OCI-M1 (cell line): Measurements from ENCODE around the gene SMIM24.
A peak's percentile ranks its signal among the peaks of the same experiment; 100 is the strongest.

ENCODE experiments used
- DNase-seq: peaks from one replicate; lab custom pipeline; 2025; lab: John Stamatoyannopoulos, UW

SMIM24 gene

GRCh38 chr19:3474010-3474409 is 6.3 kb downstream of the SMIM24 start:
- DNase-seq = no peak

- DNase-seq = peak; percentile 14
These were observed 8.2 kb downstream of the SMIM24 start for GRCh38 chr19:3471954-3472655.

GRCh38 chr19:3470500-3471128 is 9.7 kb downstream of the SMIM24 start:
- DNase-seq = no peak

GRCh38 chr19:3469638-3470499 is 10.5 kb downstream of the SMIM24 start:
- DNase-seq = no peak

GRCh38 chr19:3468211-3468610 is 12.1 kb downstream of the SMIM24 start:
- no peak for DNase-seq

GRCh38 chr19:3467437-3468198 is 12.7 kb downstream of the SMIM24 start:
- DNase-seq = peak; percentile 10

GRCh38 chr19:3466635-3467034 is 13.7 kb downstream of the SMIM24 start:
- DNase-seq = no peak

GRCh38 chr19:3465552-3465951 is 14.8 kb downstream of the SMIM24 start:
- DNase-seq = no peak

- DNase-seq = no peak
These were observed 15.6 kb downstream of the SMIM24 start for GRCh38 chr19:3464587-3465235.

GRCh38 chr19:3463714-3464586 is 16.4 kb downstream of the SMIM24 start:
- no peak for DNase-seq

GRCh38 chr19:3462991-3463713 is 17.2 kb downstream of the SMIM24 start:
- DNase-seq = no peak

GRCh38 chr19:3459965-3460582 is 20.3 kb downstream of the SMIM24 start:
- DNase-seq = no peak

- peak; percentile 2 for DNase-seq
These were observed 21.0 kb downstream of the SMIM24 start for GRCh38 chr19:3459089-3459881.

- DNase-seq = no peak
These were observed 21.9 kb downstream of the SMIM24 start for GRCh38 chr19:3458229-3459088.

- no peak for DNase-seq
These were observed 22.6 kb downstream of the SMIM24 start for GRCh38 chr19:3457528-3458228.

- DNase-seq = no peak
These were observed 23.3 kb downstream of the SMIM24 start for GRCh38 chr19:3456925-3457527.
